CD4-positive, CD25-positive, alpha-beta regulatory T cell (primary cell): ENCODE measurements around the gene GPR141. TPM values are rescaled to one million over a fixed set of nuclear protein-coding genes. Genes with fewer than 3 reads are reported as not detected.
"Not testable (repeated sequence)": the region's sequence is repeated elsewhere in the genome, so short reads cannot be mapped to it uniquely, and the experiment has no call there.

ENCODE experiments used
- ATAC-seq, 2 donors: fragments of 150-1000 bp; cut with Tn5 transposase; one replicate each; pipeline ENCODE4 v1.10.0; 2021; ENCODE audit warnings: low read depth in 2 of 2, moderate number of reproducible peaks in 2 of 2, moderate library complexity in 1 of 2
- DNase-seq, 3 donors: peaks; one replicate each; pipeline versions ENCODE4 v3.0.0 to v3.0.0-alpha.2; 2012 to 2022; ENCODE audit warnings: mixed read lengths in 1 of 3
- H3K27ac ChIP-seq: one replicate; pipeline ENCODE4 v1.7.0; 2013; ENCODE audit warnings: mild to moderate bottlenecking, low read length; ENCODE audit not compliant: insufficient read depth, poor library complexity, severe bottlenecking
- H3K27me3 ChIP-seq: one replicate; pipeline ENCODE4 v1.7.0; 2013; ENCODE audit warnings: low read length; ENCODE audit not compliant: control insufficient read depth, insufficient read depth
- H3K36me3 ChIP-seq: one replicate; pipeline ENCODE4 v1.7.0; 2013; ENCODE audit warnings: mild to moderate bottlenecking, low read length, moderate library complexity; ENCODE audit not compliant: control insufficient read depth, insufficient read depth
- H3K4me1 ChIP-seq: 2 replicates; pipeline ENCODE4 v1.7.0; 2013; ENCODE audit warnings: mild to moderate bottlenecking, low read length; ENCODE audit not compliant: insufficient read depth, control insufficient read depth, poor library complexity, severe bottlenecking
- H3K4me3 ChIP-seq: one replicate; pipeline ENCODE4 v1.7.0; 2013; ENCODE audit warnings: low read depth, mild to moderate bottlenecking, low read length, moderate library complexity
- H3K9me3 ChIP-seq, 2 experiments: 1 replicate in 1 of 2; 2 replicates in 1 of 2; pipeline ENCODE4 v1.7.0; 2013; ENCODE audit warnings: low read length in 2 of 2, mild to moderate bottlenecking in 1 of 2, moderate library complexity in 1 of 2; ENCODE audit not compliant: control insufficient read depth in 2 of 2
- H3K27ac Mint-ChIP-seq, 3 donors: one replicate each; pipeline ENCODE4 v1.8.0; 2020 to 2022; ENCODE audit warnings: mild to moderate bottlenecking in 3 of 3, mixed read lengths in 3 of 3, moderate library complexity in 2 of 3
- H3K27me3 Mint-ChIP-seq: one replicate; pipeline ENCODE4 v1.8.0; 2022; ENCODE audit warnings: mild to moderate bottlenecking, mixed read lengths
- H3K36me3 Mint-ChIP-seq: one replicate; pipeline ENCODE4 v1.8.0; 2020; ENCODE audit warnings: mixed read lengths
- H3K4me1 Mint-ChIP-seq, 4 donors: one replicate each; pipeline ENCODE4 v1.8.0; 2020 to 2022; ENCODE audit warnings: mixed read lengths in 4 of 4, mild to moderate bottlenecking in 1 of 4
- H3K4me3 Mint-ChIP-seq, 4 donors: one replicate each; pipeline ENCODE4 v1.8.0; 2020 to 2022; ENCODE audit warnings: mild to moderate bottlenecking in 4 of 4, mixed read lengths in 4 of 4, moderate library complexity in 3 of 4
- H3K9me3 Mint-ChIP-seq, 7 donors: one replicate each; pipeline ENCODE4 v1.8.0; 2020 to 2022; ENCODE audit warnings: mixed read lengths in 7 of 7, mild to moderate bottlenecking in 3 of 7, moderate library complexity in 2 of 7
- polyA plus RNA-seq, 4 donors: library from polyadenylated mRNA; unstranded; fragments of 300-500 nt; fragmentation: Illumina TruSeq; gene quantifications; one replicate each; pipeline ENCODE4 v1.2.3, GENCODE V29; 2021
- total RNA-seq: library from RNA; stranded (reverse); gene quantifications from one replicate; pipeline ENCODE4 v1.2.3, GENCODE V29; 2022

GPR141 gene
- total and polyA plus RNA-seq, 5 donors from 2014 or later = not detected

- no peaks in the 10 kb centered on the region for H3K27me3 Mint-ChIP-seq
- no peak overlapping the region for H3K4me3 Mint-ChIP-seq
- no peak overlapping the region for H3K4me3 ChIP-seq
Measured at GRCh38 chr7:37694208-37695094, 10.9 kb downstream of the GPR141 start.

GRCh38 chr7:37698276-37698675 lies 14.7 kb downstream of the GPR141 start:
- no peaks in the 10 kb centered on the region for H3K9me3 ChIP-seq
- no peaks in the 10 kb centered on the region for H3K4me1 ChIP-seq
- Mint-ChIP-seq H3K9me3 (peaks cover 0 to 2% (median 0%) of the 10 kb centered on the region in 7 donors), H3K27ac (no peak overlapping the region), H3K27me3 (no peaks in the 10 kb centered on the region), H3K36me3 (no peaks in the 10 kb centered on the region), H3K4me3 (no peak overlapping the region), H3K4me1 (no peaks in the 10 kb centered on the region)
- no peak overlapping the region for H3K27ac ChIP-seq
- H3K4me3 ChIP-seq = no peak overlapping the region
- DNase-seq (no peak), ATAC-seq (no peak)
- no peaks in the 10 kb centered on the region for H3K27me3 ChIP-seq
- no peaks in the 10 kb centered on the region for H3K36me3 ChIP-seq

More at GRCh38 chr7:37694208-37695094, 10.9 kb downstream of the GPR141 start:
- Histone ChIP-seq H3K27me3 (no peaks in the 10 kb centered on the region), H3K36me3 (no peaks in the 10 kb centered on the region), H3K9me3 (no peaks in the 10 kb centered on the region), H3K4me1 (no peaks in the 10 kb centered on the region), H3K27ac (no peak overlapping the region)
- peak overlapping the region in 1 of 3 donors; percentile 11 for H3K27ac Mint-ChIP-seq
- peaks cover 0 to 6% (median 2%) of the 10 kb centered on the region in 7 donors for H3K9me3 Mint-ChIP-seq
- DNase-seq = no peak
- H3K4me1 Mint-ChIP-seq = no peaks in the 10 kb centered on the region
- no peaks in the 10 kb centered on the region for H3K36me3 Mint-ChIP-seq
- no peak for ATAC-seq

DNA sequence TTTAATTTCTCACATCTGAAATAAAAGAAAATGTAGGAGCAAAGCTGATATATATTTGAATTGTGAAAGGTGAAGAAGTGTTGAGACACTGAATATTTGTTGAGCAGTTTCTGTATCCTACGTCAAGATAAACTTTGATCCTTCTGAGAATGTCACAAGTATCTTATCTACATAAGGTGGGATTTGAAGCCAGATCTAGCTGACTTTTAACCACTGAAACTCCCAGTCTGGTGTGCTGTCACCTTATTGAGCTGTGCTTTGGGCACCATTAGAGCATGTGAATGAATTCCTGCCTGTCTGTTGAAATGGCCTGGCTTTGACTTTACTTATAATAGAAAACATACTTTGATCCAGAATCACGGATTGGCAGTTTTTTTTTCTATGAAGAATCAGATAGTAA lies 15.2 kb downstream of the GPR141 start:
- no peaks in the 10 kb centered on the region for H3K36me3 Mint-ChIP-seq
- no peaks in the 10 kb centered on the region for H3K36me3 ChIP-seq
- H3K4me3 ChIP-seq = no peak overlapping the region
- H3K4me1 ChIP-seq = no peaks in the 10 kb centered on the region
- DNase-seq (no peak), ATAC-seq (no peak)
- H3K9me3 Mint-ChIP-seq = peaks cover 0 to 2% (median 0%) of the 10 kb centered on the region in 7 donors
- no peak overlapping the region for H3K27ac Mint-ChIP-seq
- H3K9me3 ChIP-seq = no peaks in the 10 kb centered on the region
- no peaks in the 10 kb centered on the region for H3K4me1 Mint-ChIP-seq
- no peak overlapping the region for H3K27ac ChIP-seq
- H3K27me3 Mint-ChIP-seq = no peaks in the 10 kb centered on the region
- no peak overlapping the region for H3K4me3 Mint-ChIP-seq
- no peaks in the 10 kb centered on the region for H3K27me3 ChIP-seq

DNA sequence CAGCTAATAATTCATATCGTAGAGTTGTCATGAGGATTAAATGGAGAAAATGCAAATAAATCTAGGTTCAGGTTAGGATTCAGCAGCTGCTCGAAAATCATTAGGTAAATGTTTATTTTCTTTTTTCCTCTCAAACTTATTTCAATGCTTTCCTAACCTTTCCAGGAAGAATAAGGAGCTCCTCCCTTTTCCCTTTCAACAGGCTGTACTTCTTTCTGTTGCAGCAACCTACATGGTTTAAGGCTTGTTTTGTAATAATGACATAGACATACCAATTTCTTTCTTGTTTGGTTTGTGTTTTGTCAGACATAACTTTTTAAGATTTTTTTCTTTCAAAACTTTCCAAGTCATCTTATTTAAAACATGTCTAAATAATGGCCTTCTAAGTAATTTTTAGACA lies 18.2 kb downstream of the GPR141 start:
- DNase-seq = no peak

GRCh38 chr7:37703361-37703760 lies 19.8 kb downstream of the GPR141 start:
- H3K9me3 ChIP-seq = no peaks in the 10 kb centered on the region
- Mint-ChIP-seq H3K4me3 (no peak overlapping the region), H3K27ac (no peak overlapping the region), H3K4me1 (no peaks in the 10 kb centered on the region), H3K9me3 (no peaks in the 10 kb centered on the region), H3K36me3 (no peaks in the 10 kb centered on the region), H3K27me3 (no peaks in the 10 kb centered on the region)
- no peak overlapping the region for H3K27ac ChIP-seq
- no peak for DNase-seq
- no peak for ATAC-seq
- no peaks in the 10 kb centered on the region for H3K36me3 ChIP-seq
- no peaks in the 10 kb centered on the region for H3K27me3 ChIP-seq
- H3K4me3 ChIP-seq = no peak overlapping the region
- H3K4me1 ChIP-seq = no peaks in the 10 kb centered on the region

More for the DNA sequence above, 18.2 kb downstream of the GPR141 start:
- Mint-ChIP-seq H3K9me3 (peaks cover 0 to 2% (median 0%) of the 10 kb centered on the region in 7 donors), H3K4me1 (no peaks in the 10 kb centered on the region), H3K27me3 (no peaks in the 10 kb centered on the region), H3K27ac (no peak overlapping the region), H3K36me3 (no peaks in the 10 kb centered on the region), H3K4me3 (no peak overlapping the region)
- no peaks in the 10 kb centered on the region for H3K4me1 ChIP-seq
- H3K27me3 ChIP-seq = no peaks in the 10 kb centered on the region
- no peak overlapping the region for H3K27ac ChIP-seq
- H3K4me3 ChIP-seq = no peak overlapping the region
- no peak for ATAC-seq
- H3K9me3 ChIP-seq = no peaks in the 10 kb centered on the region
- no peaks in the 10 kb centered on the region for H3K36me3 ChIP-seq

DNA sequence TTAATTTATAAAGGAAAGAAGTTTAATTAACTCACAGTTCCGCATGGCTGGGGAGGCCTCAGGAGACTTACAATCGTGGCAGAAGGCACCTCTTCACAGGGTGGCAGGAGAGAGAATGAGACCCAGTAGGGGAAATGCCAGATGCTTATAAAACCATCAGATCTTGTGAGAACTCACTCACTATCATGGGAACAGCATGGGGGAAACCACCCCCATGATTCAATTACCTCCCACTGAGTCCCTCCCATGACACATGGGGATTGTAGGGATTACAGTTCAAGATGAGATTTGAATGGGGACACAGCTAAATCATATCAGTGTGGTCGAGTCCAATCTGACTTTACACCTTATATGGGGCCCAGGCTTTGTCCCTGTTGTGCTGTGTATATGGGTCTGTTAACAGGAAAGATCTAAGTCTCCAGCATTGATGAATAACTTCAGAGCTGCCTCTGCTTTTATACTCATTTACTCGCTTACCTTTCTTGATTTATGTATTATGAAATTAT lies 20.8 kb downstream of the GPR141 start:
- not testable (repeated sequence) for ATAC-seq, DNase-seq, H3K4me3 Mint-ChIP-seq, H3K27me3 ChIP-seq, H3K4me1 Mint-ChIP-seq, H3K9me3 ChIP-seq, H3K4me3 ChIP-seq, H3K9me3 Mint-ChIP-seq, H3K36me3 Mint-ChIP-seq, H3K27me3 Mint-ChIP-seq, H3K27ac Mint-ChIP-seq, H3K36me3 ChIP-seq, H3K4me1 ChIP-seq, H3K27ac ChIP-seq

GRCh38 chr7:37705976-37706375 lies 22.4 kb downstream of the GPR141 start:
- H3K4me3 ChIP-seq = no peak overlapping the region
- no peaks in the 10 kb centered on the region for H3K4me1 Mint-ChIP-seq
- H3K36me3 ChIP-seq = no peaks in the 10 kb centered on the region
- no peaks in the 10 kb centered on the region for H3K4me1 ChIP-seq
- no peaks in the 10 kb centered on the region for H3K9me3 ChIP-seq
- no peaks in the 10 kb centered on the region for H3K9me3 Mint-ChIP-seq
- DNase-seq = no peak
- H3K36me3 Mint-ChIP-seq = no peaks in the 10 kb centered on the region
- no peak overlapping the region for H3K4me3 Mint-ChIP-seq
- H3K27ac ChIP-seq = no peak overlapping the region
- H3K27me3 Mint-ChIP-seq = no peaks in the 10 kb centered on the region
- H3K27me3 ChIP-seq = no peaks in the 10 kb centered on the region
- no peak overlapping the region for H3K27ac Mint-ChIP-seq
- ATAC-seq = no peak

DNA sequence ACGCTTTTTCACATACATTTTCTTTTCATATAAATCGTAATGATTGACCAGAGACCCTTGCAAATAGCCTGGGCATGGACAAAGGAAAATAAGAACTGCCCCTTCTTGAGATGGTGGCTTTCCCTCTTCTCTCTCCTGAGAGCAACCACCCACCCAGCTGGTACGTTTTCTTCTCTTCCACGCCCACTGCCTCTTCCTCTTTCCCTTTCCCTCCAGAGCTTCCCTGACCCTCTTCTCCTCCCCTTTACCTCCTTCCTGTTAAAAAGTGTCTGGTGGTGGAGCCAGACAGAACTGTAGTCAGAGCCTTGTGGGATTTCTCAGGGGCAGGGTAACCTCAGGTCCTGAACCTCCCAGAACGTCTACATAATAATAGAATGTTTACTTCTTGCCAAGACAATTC lies 23.2 kb downstream of the GPR141 start:
- H3K27ac Mint-ChIP-seq = no peak overlapping the region
- no peaks in the 10 kb centered on the region for H3K27me3 Mint-ChIP-seq
- Histone ChIP-seq H3K27me3 (peaks cover 1% of the 10 kb centered on the region), H3K4me3 (no peak overlapping the region), H3K9me3 (no peaks in the 10 kb centered on the region), H3K36me3 (no peaks in the 10 kb centered on the region), H3K4me1 (no peaks in the 10 kb centered on the region), H3K27ac (no peak overlapping the region)
- no peak overlapping the region for H3K4me3 Mint-ChIP-seq
- no peaks in the 10 kb centered on the region for H3K4me1 Mint-ChIP-seq
- H3K9me3 Mint-ChIP-seq = no peaks in the 10 kb centered on the region
- ATAC-seq (no peak), DNase-seq (no peak)
- no peaks in the 10 kb centered on the region for H3K36me3 Mint-ChIP-seq
